HL-60/S4 (cell line): ENCODE results near the gene LYRM9.
"Not testable (repeated sequence)": the region's sequence is repeated elsewhere in the genome, so short reads cannot be mapped to it uniquely, and the experiment has no call there.

ENCODE experiments used
- in situ Hi-C: fragments of 300-500 bp; cut with MboI; formaldehyde crosslinking; loops from 2 replicates; pipeline ENCODE4 v1.14.3; 2022; ENCODE audit warnings: low sequenced_read_pairs

Gene LYRM9

GRCh38 chr17:27892866-27893769 is at the start of gene LYRM9:
Gene LYRM9, minus strand, starts transcription at chr17:27893365. Its CDS starts 10,671 bp downstream, at chr17:27882694.
- in situ Hi-C loops, result loop anchor here (10.0 kb wide), 1 partner anchor 62 kb away; no protein-coding TSS in a partner anchor

- in situ Hi-C loops, result no loop called here
These were observed 47.6 kb upstream of the LYRM9 start for GRCh38 chr17:27940503-27941428.

GRCh38 chr17:27939474-27940465 is 46.6 kb upstream of the LYRM9 start:
- in situ Hi-C loops, result no loop called here

GRCh38 chr17:27938864-27939263 is 45.7 kb upstream of the LYRM9 start:
- in situ Hi-C loops, result no loop called here

- in situ Hi-C loops, result no loop called here
These were observed 45.1 kb upstream of the LYRM9 start for GRCh38 chr17:27938241-27938640.

GRCh38 chr17:27937025-27937546 is 43.9 kb upstream of the LYRM9 start:
- in situ Hi-C loops, result no loop called here

- in situ Hi-C loops, result no loop called here
These were observed 36.8 kb upstream of the LYRM9 start for GRCh38 chr17:27930000-27930399.

GRCh38 chr17:27928587-27928986 is 35.4 kb upstream of the LYRM9 start:
- in situ Hi-C loops, result no loop called here

- in situ Hi-C loops, result no loop called here
These were observed 34.6 kb upstream of the LYRM9 start for GRCh38 chr17:27927781-27928180.

- in situ Hi-C loops, result no loop called here
These were observed 28.4 kb upstream of the LYRM9 start for GRCh38 chr17:27921599-27921998.

GRCh38 chr17:27921077-27921476 is 27.9 kb upstream of the LYRM9 start:
- in situ Hi-C loops, result no loop called here

GRCh38 chr17:27920569-27920968 is 27.4 kb upstream of the LYRM9 start:
- in situ Hi-C loops, result no loop called here

GRCh38 chr17:27919079-27919478 is 25.9 kb upstream of the LYRM9 start:
- in situ Hi-C loops, result no loop called here

- in situ Hi-C loops, result no loop called here
These were observed 25.3 kb upstream of the LYRM9 start for GRCh38 chr17:27918498-27918897.

GRCh38 chr17:27917000-27917399 is 23.8 kb upstream of the LYRM9 start:
- in situ Hi-C loops, result no loop called here

GRCh38 chr17:27915709-27916108 is 22.5 kb upstream of the LYRM9 start:
- in situ Hi-C loops, result no loop called here

GRCh38 chr17:27914382-27914781 is 21.2 kb upstream of the LYRM9 start:
- in situ Hi-C loops, result no loop called here

GRCh38 chr17:27912964-27913363 is 19.8 kb upstream of the LYRM9 start:
- in situ Hi-C loops, result no loop called here

- in situ Hi-C loops, result not testable (repeated sequence)
These were observed 19.1 kb upstream of the LYRM9 start for GRCh38 chr17:27912299-27912698.

- in situ Hi-C loops, result no loop called here
These were observed 14.9 kb upstream of the LYRM9 start for GRCh38 chr17:27907976-27908558.
